ENCODE data around the gene TTPAL.
"Not testable (repeated sequence)": the region's sequence is repeated elsewhere in the genome, so short reads cannot be mapped to it uniquely, and the experiment has no call there.

Gene TTPAL

DNA sequence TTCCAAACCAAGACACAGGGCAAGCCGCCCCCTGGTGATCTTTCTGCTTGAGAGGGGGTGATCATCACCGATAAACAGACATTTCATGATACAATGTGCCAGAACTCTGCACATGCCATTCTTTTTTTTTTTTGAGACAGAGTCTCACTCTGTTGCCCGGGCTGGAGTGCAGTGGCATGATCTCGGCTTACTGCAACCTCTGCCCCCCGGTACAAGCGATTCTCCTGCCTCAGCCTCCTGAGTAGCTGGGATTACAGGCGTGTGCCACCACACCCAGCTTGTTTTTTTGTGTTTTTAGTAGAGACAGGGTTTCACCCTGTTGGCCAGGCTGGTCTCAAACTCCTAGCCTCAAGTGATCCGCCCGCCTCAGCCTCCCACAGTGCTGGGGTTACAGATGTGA, 3.4 kb upstream of the TTPAL start:
- H3K4me1 Mint-ChIP-seq (ENCODE audit: low read depth): peaks cover 20% of the 10 kb centered on the region
- H3K27ac Mint-ChIP-seq; H3K27me3 Mint-ChIP-seq; H3K4me3 Mint-ChIP-seq; H3K36me3 Mint-ChIP-seq; H3K9me3 Mint-ChIP-seq (ENCODE audit: low read depth): not testable (repeated sequence)

DNA sequence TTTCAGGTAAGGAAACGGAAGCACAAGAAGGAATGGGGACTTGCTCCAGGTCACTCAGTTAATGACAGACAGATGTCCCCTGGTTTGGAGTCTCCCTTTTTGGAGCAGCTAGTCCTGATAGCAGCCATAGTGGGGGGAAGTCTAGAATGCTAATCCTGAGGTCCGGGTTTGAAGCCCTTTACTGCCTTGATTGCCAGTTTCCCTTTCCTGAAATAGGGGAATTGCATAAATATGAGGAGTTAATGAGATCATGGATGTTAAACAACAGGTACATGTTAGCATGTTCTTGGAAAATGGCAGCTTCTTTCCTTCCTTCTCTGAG, 341 bp upstream of the TTPAL start:
- peak overlapping the region; percentile 94 for H3K4me3 Mint-ChIP-seq
- H3K27ac Mint-ChIP-seq: peak overlapping the region; percentile 97
- no peaks in the 10 kb centered on the region for H3K9me3 Mint-ChIP-seq (ENCODE audit: low read depth)
- H3K4me1 Mint-ChIP-seq (ENCODE audit: low read depth): peaks cover 24% of the 10 kb centered on the region
- peaks cover 3% of the 10 kb centered on the region for H3K36me3 Mint-ChIP-seq
- H3K27me3 Mint-ChIP-seq: no peaks in the 10 kb centered on the region

DNA sequence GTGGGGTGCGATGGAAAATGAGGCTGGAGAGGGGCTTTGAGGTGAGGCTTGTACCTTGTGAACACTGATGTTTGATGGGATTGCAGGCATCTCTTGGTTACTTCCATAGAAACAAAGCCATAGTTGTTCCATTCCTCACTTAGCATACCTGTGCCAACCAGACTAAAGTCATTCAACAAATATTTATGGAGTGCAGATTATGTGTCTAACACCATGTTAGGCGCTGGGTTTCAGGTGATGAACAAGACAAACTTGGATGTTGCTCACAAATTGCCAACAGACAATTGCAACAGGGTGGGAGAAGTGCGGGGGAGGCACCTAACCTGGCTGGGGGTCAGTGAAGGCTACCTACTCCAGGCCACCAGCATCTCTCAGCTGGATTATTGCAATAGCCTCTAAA, 1.5 kb downstream of the TTPAL start:
- Mint-ChIP-seq H3K27me3 (no peaks in the 10 kb centered on the region), H3K4me1 (ENCODE audit: low read depth) (peaks cover 24% of the 10 kb centered on the region), H3K36me3 (peaks cover 6% of the 10 kb centered on the region), H3K27ac (peak overlapping the region; percentile 97), H3K9me3 (ENCODE audit: low read depth) (no peaks in the 10 kb centered on the region), H3K4me3 (peak overlapping the region; percentile 94)

DNA sequence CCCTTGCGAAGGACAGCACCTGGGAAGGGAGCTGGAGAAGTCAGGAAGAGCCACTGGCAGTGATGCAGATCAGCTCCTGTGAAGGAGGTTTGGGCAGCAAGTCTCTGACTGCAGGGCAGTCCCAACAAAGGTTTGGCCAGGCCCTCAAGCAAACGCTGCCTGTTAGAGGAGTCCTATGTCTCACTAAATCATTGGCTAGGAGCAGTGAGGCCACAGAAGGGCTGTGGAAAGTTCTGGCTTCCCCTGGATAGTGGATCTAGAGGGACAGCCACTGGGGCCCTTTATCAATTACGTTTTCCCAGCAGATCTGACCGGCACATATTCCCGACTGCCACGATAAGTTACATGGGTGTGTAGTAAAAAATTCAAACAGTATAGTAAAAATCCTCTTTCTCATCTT, 2.5 kb downstream of the TTPAL start:
- Mint-ChIP-seq H3K4me1 (ENCODE audit: low read depth) (peaks cover 24% of the 10 kb centered on the region), H3K36me3 (peaks cover 6% of the 10 kb centered on the region), H3K9me3 (ENCODE audit: low read depth) (no peaks in the 10 kb centered on the region), H3K4me3 (no peak overlapping the region), H3K27me3 (no peaks in the 10 kb centered on the region), H3K27ac (no peak overlapping the region)

DNA sequence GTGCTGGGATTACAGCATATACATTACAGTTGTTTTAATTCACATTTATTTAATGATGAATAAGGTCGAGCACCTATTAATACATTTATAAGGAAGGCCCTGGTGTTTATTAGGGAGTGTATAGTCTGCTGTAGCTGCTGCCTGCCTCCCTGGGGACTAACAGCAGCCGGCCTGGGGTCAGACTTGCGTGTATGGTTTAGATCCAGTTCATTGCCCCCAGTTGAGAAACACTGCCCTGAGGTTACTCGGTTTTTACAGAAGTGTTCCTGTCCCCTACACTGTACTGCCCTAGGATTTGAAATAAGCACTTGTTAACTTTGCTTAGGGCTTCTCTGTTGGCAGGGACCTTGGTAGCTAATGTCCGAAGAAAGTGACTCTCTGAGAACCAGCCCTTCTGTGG, 4.0 kb downstream of the TTPAL start:
- Mint-ChIP-seq H3K9me3 (ENCODE audit: low read depth) (no peaks in the 10 kb centered on the region), H3K27ac (no peak overlapping the region), H3K27me3 (no peaks in the 10 kb centered on the region), H3K4me3 (no peak overlapping the region), H3K36me3 (peaks cover 8% of the 10 kb centered on the region), H3K4me1 (ENCODE audit: low read depth) (peaks cover 24% of the 10 kb centered on the region)

DNA sequence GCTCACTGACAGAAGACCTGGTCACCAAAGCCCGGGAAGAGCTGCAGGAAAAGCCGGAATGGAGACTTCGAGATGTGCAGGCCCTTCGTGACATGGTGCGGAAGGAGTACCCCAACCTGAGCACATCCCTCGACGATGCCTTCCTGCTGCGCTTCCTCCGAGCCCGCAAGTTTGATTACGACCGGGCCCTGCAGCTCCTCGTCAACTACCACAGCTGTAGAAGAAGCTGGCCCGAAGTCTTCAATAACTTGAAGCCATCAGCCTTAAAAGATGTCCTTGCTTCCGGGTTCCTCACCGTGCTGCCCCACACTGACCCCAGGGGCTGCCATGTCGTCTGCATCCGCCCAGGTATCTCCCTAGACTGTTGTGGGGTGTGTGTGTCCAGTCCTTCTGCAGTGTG, 4.4 kb downstream of the TTPAL start:
- H3K27ac Mint-ChIP-seq: no peak overlapping the region

DNA sequence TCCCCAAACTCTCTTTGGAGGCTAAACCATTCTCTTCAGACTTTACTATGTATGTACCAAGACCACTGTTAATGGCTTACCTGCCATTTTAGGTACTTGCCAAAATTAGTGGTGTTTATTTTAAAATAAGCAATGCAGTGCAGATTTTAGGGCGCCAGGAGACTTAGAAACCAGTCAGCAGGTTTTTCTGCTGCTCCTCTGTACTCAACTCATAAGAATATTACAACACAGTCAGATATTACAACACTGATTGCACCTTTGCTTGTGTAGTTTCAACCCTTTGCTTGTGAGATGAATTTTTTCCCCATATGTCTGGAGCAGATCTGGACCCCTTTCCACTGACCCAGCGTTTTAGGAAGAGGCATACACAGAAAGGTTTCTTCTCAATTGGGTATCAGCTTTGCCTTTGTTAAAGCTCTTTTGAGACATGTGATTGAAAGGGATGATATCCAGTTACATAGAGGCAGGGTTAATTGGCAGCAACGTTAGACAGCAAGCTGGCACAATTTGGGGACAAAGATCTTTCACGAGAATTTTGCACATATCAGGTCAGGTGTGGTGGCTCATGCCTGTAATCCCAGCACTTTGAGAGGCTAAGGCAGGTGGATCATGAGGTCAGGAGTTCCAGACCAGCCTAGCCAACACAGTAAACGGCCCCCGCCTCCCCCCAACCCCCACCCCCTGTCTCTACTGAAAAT, 6.2 kb downstream of the TTPAL start:
- peaks cover 9% of the 10 kb centered on the region for H3K36me3 Mint-ChIP-seq
- no peak overlapping the region for H3K4me3 Mint-ChIP-seq
- no peaks in the 10 kb centered on the region for H3K27me3 Mint-ChIP-seq
- no peak overlapping the region for H3K27ac Mint-ChIP-seq
- peaks cover 13% of the 10 kb centered on the region for H3K4me1 Mint-ChIP-seq (ENCODE audit: low read depth)
- no peaks in the 10 kb centered on the region for H3K9me3 Mint-ChIP-seq (ENCODE audit: low read depth)

More for the DNA sequence above, 4.4 kb downstream of the TTPAL start:
- peaks cover 9% of the 10 kb centered on the region for H3K36me3 Mint-ChIP-seq
- peaks cover 23% of the 10 kb centered on the region for H3K4me1 Mint-ChIP-seq (ENCODE audit: low read depth)
- H3K27me3 Mint-ChIP-seq: no peaks in the 10 kb centered on the region
- no peaks in the 10 kb centered on the region for H3K9me3 Mint-ChIP-seq (ENCODE audit: low read depth)
- H3K4me3 Mint-ChIP-seq: no peak overlapping the region

DNA sequence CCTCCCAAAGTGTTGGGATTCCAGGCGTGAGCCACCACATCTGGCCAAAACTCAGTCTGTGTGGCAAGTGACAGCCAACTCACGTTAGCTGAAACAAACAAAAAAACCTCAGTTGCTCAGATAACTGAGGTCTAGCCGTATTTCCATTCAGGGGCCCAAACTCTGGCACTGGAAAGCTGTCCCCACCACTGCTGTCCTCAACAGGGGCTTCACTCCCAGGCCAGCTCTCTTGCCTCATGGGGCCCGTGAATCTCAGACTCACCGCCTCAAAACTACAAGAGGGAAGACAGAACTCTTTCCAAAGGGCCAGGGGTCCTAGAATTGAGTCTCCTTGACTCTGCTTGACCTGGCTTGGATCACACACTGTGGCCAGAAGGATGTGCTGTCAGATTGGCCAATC, 7.4 kb downstream of the TTPAL start:
- peaks cover 9% of the 10 kb centered on the region for H3K36me3 Mint-ChIP-seq
- no peaks in the 10 kb centered on the region for H3K9me3 Mint-ChIP-seq (ENCODE audit: low read depth)
- no peak overlapping the region for H3K27ac Mint-ChIP-seq
- H3K4me1 Mint-ChIP-seq (ENCODE audit: low read depth): peaks cover 8% of the 10 kb centered on the region
- H3K4me3 Mint-ChIP-seq: no peak overlapping the region
- H3K27me3 Mint-ChIP-seq: no peaks in the 10 kb centered on the region

DNA sequence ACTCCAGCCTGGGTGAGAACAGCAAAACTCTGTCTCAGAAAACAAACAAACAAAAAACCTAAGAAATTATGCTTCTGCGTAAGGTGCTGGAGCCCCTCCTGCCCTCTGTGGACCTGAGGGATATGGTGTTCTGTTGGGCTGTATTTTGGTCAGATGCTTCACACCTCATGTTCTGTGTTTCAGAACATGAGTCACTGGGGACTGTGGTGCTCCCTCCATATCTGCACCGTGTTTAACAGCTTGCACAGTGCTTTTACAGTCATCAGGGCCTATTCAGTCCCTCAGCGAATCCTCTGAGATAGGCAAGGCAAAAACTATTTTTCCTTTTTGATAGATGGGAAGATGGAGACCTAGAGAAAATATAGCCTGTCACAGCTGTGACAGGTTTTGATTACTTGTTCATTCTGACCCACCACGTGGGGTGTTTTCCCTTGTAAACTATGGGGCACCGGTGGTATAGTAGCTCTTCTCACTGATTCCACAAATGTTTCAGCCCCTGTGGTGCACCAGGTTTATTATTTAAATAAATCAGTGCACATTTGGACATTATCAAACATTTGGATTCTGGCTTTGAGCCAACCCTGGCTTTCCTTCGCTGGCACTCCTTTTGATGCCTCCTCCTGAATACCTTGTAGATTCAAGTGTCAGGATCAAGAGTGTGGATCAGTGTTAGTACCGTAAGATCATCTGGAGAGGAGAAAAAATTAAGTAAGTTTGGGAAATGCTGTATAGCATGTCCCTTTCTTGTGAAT, 9.6 kb downstream of the TTPAL start:
- Mint-ChIP-seq H3K4me3 (no peak overlapping the region), H3K27me3 (no peaks in the 10 kb centered on the region), H3K9me3 (ENCODE audit: low read depth) (no peaks in the 10 kb centered on the region), H3K4me1 (ENCODE audit: low read depth) (peaks cover 12% of the 10 kb centered on the region), H3K27ac (peak overlapping the region; percentile 41), H3K36me3 (peaks cover 15% of the 10 kb centered on the region)

DNA sequence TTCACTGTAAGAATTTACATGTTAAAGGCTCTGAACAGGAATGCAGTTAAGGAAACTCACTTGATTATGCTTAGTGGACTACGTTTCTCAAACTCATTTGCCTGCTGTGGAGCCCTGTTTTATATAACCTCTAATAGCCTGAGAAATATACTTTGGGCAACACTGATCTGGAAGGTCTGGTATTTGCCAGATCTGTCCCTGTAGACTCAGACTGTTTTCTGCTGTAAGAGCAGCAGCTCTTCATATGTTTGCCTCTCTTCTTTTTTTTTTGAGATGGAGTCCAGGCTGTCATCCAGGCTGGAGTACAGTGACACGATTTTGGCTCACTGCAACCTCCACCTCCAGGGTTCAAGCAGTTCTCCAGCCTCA, 10.1 kb downstream of the TTPAL start:
- Mint-ChIP-seq H3K4me3 (no peak overlapping the region), H3K9me3 (ENCODE audit: low read depth) (no peaks in the 10 kb centered on the region), H3K36me3 (peaks cover 17% of the 10 kb centered on the region), H3K27ac (no peak overlapping the region), H3K27me3 (no peaks in the 10 kb centered on the region), H3K4me1 (ENCODE audit: low read depth) (peaks cover 14% of the 10 kb centered on the region)

DNA sequence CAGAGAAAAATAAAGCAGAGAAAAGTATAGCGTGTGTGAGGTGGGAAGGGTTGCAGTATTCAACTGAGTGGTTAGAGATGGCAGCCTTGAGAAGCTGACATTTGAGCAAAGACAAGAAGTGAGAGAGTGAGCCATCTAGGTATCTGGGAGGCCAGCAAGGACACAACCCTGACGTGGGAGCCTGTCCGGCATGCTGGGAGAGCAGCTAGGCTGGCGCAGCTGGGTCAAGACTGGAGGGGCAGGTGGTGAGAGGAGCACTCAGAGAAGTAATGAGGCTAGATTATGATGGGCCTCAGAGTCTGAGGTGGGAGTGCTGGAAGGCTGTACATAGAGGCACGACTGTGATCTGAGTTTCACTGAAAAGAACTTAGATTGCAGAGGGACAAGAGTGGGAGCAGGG, 12.9 kb downstream of the TTPAL start:
- Mint-ChIP-seq H3K36me3 (peaks cover 16% of the 10 kb centered on the region), H3K27ac (peak overlapping the region; percentile 36), H3K4me1 (ENCODE audit: low read depth) (peaks cover 18% of the 10 kb centered on the region), H3K4me3 (no peak overlapping the region), H3K27me3 (no peaks in the 10 kb centered on the region), H3K9me3 (ENCODE audit: low read depth) (no peaks in the 10 kb centered on the region)

DNA sequence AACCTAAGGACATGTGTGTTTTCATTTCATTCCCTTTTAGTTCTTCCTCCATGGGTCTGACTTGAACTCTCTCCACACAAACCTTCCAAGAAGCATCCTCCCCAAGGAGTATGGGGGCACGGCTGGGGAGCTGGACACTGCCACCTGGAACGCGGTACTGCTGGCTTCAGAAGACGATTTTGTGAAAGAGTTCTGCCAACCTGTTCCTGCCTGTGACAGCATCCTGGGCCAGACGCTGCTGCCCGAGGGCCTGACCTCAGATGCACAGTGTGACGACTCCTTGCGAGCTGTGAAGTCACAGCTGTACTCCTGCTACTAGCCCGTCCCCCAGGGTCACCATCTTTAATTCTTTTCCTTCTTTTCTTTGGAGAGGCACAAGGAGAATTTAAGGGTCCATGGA, 13.5 kb downstream of the TTPAL start:
- Mint-ChIP-seq H3K27me3 (no peaks in the 10 kb centered on the region), H3K27ac (peak overlapping the region; percentile 36), H3K4me1 (ENCODE audit: low read depth) (peaks cover 20% of the 10 kb centered on the region), H3K36me3 (peaks cover 14% of the 10 kb centered on the region), H3K9me3 (ENCODE audit: low read depth) (no peaks in the 10 kb centered on the region), H3K4me3 (no peak overlapping the region)

DNA sequence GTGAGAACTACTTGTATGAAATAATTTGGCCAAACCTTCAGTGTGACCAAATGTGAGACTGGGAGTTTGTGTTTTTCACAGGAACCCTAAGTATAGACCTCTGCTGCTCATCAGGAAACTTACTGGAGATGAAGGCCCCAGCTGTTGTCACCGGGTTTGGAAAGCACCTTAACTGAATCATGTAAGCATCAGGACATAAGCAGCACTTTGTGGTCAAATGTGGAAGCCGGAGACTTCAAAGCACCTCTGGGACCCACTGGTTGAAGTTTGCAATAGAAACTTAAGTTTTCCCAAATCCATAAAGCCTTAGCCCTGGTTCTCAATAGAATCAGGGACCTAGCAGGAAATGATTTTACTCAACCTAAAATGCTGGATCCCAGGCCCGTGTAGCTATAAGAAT, 14.3 kb downstream of the TTPAL start:
- Mint-ChIP-seq H3K36me3 (peaks cover 14% of the 10 kb centered on the region), H3K27me3 (no peaks in the 10 kb centered on the region), H3K27ac (peak overlapping the region; percentile 19), H3K9me3 (ENCODE audit: low read depth) (no peaks in the 10 kb centered on the region), H3K4me1 (ENCODE audit: low read depth) (peaks cover 25% of the 10 kb centered on the region), H3K4me3 (no peak overlapping the region)

DNA sequence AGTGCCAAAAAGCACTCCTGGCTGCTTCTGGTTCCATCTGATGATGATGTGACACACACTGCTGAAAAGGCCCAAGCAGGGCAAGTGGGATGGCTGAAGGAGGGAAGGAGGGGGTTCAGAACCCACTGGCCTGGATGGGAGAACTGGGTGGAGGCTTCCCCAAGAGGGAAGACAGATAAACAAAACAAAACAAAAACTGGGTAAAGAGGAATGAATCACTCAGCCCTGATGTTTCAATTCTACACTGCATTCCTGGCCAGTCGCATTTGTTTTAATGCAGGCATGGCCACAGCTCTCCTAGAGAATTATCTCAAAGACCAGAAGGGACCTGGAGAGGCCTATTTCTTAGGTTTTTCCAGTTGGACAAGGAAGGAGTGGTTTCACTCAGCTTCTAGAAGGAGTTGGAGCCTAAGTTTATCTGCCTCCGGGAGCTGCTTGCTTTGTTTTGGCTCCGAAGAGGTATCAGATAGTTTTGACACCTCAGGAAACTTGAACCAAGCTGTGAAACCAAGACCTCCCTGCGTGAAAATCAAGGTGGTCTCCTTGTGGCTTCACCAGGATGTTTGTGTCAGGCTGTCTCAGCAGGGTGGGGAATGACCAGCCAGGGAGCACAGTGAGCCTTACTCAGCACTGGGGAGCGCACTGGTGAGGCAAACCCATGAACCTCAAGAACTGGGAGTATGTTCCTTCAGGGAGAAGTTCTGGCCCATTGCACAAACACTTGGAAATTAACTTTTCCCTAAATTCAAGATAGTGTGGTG, 16.1 kb downstream of the TTPAL start:
- H3K4me1 Mint-ChIP-seq (ENCODE audit: low read depth): peaks cover 38% of the 10 kb centered on the region
- H3K27ac Mint-ChIP-seq: peak overlapping the region; percentile 69
- no peaks in the 10 kb centered on the region for H3K27me3 Mint-ChIP-seq
- no peaks in the 10 kb centered on the region for H3K9me3 Mint-ChIP-seq (ENCODE audit: low read depth)
- peaks cover 11% of the 10 kb centered on the region for H3K36me3 Mint-ChIP-seq
- no peak overlapping the region for H3K4me3 Mint-ChIP-seq

DNA sequence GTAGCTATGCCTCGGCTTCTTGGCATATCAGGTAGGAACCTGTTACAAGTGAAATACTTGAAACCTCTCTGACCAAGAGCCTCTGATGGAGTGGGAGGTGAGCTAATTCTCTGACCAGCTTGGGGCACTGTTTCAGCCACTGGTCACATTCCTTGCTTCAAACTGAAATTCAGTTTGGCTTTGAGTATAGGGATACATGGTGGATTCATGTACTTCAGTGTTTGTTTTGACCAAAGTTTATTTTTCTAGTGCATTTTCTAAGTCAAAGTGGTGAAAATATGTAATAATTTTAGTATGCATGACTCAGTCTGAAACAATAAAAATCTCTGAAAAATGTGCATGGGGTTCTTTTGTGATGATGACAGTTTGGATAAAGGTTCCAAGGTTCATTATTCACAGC, 18.6 kb downstream of the TTPAL start:
- Mint-ChIP-seq H3K4me3 (no peak overlapping the region), H3K36me3 (peaks cover 15% of the 10 kb centered on the region), H3K4me1 (ENCODE audit: low read depth) (peaks cover 46% of the 10 kb centered on the region), H3K9me3 (ENCODE audit: low read depth) (no peaks in the 10 kb centered on the region), H3K27me3 (no peaks in the 10 kb centered on the region), H3K27ac (peak overlapping the region; percentile 81)

All from activated naive CD8-positive, alpha-beta T cell (primary cell).